ENCODE results near the gene ALKAL2.

The ALKAL2 gene

DNA sequence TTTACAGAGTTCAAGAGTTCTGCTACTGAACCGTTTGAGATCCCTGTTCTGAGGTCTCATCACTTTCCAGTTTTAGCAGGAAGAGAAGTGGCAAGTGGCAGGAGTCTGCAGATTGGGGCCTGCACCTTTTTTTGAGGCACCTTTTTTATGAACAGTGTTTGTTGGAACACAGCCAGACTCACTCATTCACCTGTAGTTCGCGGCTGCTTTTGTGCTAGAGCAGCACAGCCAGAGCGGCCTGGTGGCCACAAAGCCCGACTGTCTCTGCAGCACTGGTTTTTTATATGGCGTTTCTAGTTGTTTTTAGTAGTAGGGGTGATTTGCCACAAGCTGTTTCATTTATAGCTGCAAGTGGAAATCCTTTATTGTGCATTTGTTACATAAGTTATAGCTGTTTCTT is 14.6 kb downstream of the ALKAL2 start:
- TF ChIP-seq RAD21 (IDR thresholded peaks at IDR 0.05; ENCODE audit: low read depth) = no peak
- TF ChIP-seq TAF1 (IDR thresholded peaks at IDR 0.05; ENCODE audit: low read depth) = no peak
- TF ChIP-seq ZBTB7A (IDR thresholded peaks at IDR 0.05; ENCODE audit: low read depth) = no peak
- TF ChIP-seq CEBPB (IDR thresholded peaks at IDR 0.05) = no peak
- TF ChIP-seq TEAD4 (IDR thresholded peaks at IDR 0.05) = no peak
- TF ChIP-seq YY1 (IDR thresholded peaks at IDR 0.05; ENCODE audit: low read depth) = no peak
- TF ChIP-seq, protein P1, sequence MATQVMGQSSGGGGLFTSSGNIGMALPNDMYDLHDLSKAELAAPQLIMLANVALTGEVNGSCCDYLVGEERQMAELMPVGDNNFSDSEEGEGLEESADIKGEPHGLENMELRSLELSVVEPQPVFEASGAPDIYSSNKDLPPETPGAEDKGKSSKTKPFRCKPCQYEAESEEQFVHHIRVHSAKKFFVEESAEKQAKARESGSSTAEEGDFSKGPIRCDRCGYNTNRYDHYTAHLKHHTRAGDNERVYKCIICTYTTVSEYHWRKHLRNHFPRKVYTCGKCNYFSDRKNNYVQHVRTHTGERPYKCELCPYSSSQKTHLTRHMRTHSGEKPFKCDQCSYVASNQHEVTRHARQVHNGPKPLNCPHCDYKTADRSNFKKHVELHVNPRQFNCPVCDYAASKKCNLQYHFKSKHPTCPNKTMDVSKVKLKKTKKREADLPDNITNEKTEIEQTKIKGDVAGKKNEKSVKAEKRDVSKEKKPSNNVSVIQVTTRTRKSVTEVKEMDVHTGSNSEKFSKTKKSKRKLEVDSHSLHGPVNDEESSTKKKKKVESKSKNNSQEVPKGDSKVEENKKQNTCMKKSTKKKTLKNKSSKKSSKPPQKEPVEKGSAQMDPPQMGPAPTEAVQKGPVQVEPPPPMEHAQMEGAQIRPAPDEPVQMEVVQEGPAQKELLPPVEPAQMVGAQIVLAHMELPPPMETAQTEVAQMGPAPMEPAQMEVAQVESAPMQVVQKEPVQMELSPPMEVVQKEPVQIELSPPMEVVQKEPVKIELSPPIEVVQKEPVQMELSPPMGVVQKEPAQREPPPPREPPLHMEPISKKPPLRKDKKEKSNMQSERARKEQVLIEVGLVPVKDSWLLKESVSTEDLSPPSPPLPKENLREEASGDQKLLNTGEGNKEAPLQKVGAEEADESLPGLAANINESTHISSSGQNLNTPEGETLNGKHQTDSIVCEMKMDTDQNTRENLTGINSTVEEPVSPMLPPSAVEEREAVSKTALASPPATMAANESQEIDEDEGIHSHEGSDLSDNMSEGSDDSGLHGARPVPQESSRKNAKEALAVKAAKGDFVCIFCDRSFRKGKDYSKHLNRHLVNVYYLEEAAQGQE (IDR thresholded peaks at IDR 0.05; ENCODE audit: low read depth) = no peak

DNA sequence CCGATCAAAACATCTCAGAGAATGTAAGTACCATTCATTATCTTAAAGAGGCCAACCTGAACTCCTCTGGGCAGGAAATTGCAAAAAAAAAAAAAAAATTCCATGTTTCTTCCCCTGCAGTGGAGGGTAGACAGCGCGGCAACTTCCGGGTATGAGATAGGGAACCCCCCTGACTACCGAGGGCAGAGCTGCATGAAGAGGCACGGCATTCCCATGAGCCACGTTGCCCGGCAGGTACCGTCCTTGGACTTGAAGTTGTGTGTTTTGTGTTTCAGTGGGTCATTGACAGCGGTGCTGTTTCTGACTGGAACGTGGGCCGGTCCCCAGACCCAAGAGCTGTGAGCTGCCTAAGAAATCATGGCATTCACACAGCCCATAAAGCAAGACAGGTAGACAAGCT is 16.0 kb downstream of the ALKAL2 start:
- TF ChIP-seq, protein P2, sequence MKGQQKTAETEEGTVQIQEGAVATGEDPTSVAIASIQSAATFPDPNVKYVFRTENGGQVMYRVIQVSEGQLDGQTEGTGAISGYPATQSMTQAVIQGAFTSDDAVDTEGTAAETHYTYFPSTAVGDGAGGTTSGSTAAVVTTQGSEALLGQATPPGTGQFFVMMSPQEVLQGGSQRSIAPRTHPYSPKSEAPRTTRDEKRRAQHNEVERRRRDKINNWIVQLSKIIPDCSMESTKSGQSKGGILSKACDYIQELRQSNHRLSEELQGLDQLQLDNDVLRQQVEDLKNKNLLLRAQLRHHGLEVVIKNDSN (IDR thresholded peaks at IDR 0.05) = no peak
- TF ChIP-seq RAD21 (IDR thresholded peaks at IDR 0.05; ENCODE audit: low read depth) (no peak), EGR1 (IDR thresholded peaks at IDR 0.05) (no peak), ZBTB7A (IDR thresholded peaks at IDR 0.05; ENCODE audit: low read depth) (no peak), CREB1 (IDR thresholded peaks at IDR 0.05; ENCODE audit: low read depth) (no peak), TEAD4 (IDR thresholded peaks at IDR 0.05) (no peak), FOXM1 (IDR thresholded peaks at IDR 0.05; ENCODE audit: borderline replicate concordance, low read depth) (no peak), EP300 (IDR thresholded peaks at IDR 0.05; ENCODE audit: borderline replicate concordance) (no peak)
- TF ChIP-seq, protein P1 (IDR thresholded peaks at IDR 0.05; ENCODE audit: low read depth) = no peak
- TF ChIP-seq, protein P3, sequence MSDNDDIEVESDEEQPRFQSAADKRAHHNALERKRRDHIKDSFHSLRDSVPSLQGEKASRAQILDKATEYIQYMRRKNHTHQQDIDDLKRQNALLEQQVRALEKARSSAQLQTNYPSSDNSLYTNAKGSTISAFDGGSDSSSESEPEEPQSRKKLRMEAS (IDR thresholded peaks at IDR 0.05) = no peak

DNA sequence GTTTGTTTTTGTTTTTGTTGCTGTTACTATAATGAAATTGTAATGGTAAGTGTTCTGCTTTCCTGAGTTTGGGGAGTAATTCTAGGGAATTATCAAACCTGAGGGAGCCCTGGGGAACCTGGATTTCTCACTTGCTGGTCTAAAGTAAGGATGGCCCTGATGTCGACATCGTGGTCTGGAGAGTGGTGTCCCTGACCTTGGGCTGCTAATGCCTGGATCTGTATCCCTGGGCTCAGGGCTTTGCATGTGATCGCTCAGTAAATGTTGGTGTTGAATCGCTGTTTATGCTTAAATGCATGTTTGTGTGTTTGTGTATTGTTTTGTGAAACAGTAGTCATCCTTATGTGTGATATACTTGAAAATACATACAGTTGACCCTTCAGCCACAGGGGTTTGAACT is 17.0 kb downstream of the ALKAL2 start:
- TF ChIP-seq YY1 (IDR thresholded peaks at IDR 0.05; ENCODE audit: low read depth) = no peak
- no peak for TF ChIP-seq RAD21 (IDR thresholded peaks at IDR 0.05; ENCODE audit: low read depth)
- no peak for TF ChIP-seq TAF1 (IDR thresholded peaks at IDR 0.05; ENCODE audit: low read depth)
- no peak for TF ChIP-seq TCF12 (IDR thresholded peaks at IDR 0.05; ENCODE audit: low read depth)
- TF ChIP-seq CREB1 (IDR thresholded peaks at IDR 0.05; ENCODE audit: low read depth) = no peak
- TF ChIP-seq TEAD4 (IDR thresholded peaks at IDR 0.05) = no peak
- TF ChIP-seq EGR1 (IDR thresholded peaks at IDR 0.05) = no peak
- TF ChIP-seq, protein P3 (IDR thresholded peaks at IDR 0.05) = no peak
- TF ChIP-seq, protein P1 (IDR thresholded peaks at IDR 0.05; ENCODE audit: low read depth) = no peak
- TF ChIP-seq, protein P2 (IDR thresholded peaks at IDR 0.05) = no peak
- no peak for TF ChIP-seq CEBPB (IDR thresholded peaks at IDR 0.05)
- no peak for TF ChIP-seq ZBTB7A (IDR thresholded peaks at IDR 0.05; ENCODE audit: low read depth)
- no peak for TF ChIP-seq EP300 (IDR thresholded peaks at IDR 0.05; ENCODE audit: borderline replicate concordance)
- TF ChIP-seq FOXM1 (IDR thresholded peaks at IDR 0.05; ENCODE audit: borderline replicate concordance, low read depth) = no peak
- no peak for TF ChIP-seq NFIC (IDR thresholded peaks at IDR 0.05)

DNA sequence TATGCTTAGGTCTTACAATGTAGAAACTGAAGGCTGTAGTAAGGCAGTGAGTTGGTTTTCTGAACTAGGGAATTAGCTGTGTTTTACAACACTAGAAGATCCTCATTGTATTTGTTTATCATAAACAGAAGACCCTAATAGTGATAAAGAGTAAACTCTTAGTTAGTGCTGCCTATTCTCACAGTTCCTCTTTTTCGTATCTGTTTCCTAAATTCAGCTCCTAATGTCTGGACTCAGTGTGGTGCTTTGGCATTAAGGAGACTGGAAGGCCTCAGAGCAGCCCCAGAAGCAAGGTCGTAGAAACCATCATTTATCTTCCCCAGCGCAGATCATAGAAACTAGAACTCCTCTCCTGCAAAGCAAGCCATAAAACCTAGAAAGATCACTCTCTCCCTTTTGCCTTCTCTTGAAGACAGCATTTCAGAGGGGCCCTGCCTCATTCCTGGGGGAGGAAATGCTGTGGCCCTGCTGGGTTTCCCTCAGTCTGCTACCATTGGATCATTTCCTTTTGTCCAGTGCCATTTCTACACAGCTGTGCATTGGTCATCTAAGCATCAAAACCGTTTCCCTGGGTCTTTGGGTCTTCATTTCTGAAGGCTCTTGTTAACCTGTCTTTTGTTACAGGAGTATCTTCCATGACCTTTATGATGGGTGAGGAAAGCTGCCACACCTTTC is 18.4 kb downstream of the ALKAL2 start:
- TF ChIP-seq RAD21 (IDR thresholded peaks at IDR 0.05; ENCODE audit: low read depth) = no peak
- no peak for TF ChIP-seq TCF12 (IDR thresholded peaks at IDR 0.05; ENCODE audit: low read depth)
- no peak for TF ChIP-seq EGR1 (IDR thresholded peaks at IDR 0.05)
- TF ChIP-seq ZBTB7A (IDR thresholded peaks at IDR 0.05; ENCODE audit: low read depth) = no peak
- no peak for TF ChIP-seq FOXM1 (IDR thresholded peaks at IDR 0.05; ENCODE audit: borderline replicate concordance, low read depth)
- TF ChIP-seq, protein P2 (IDR thresholded peaks at IDR 0.05) = no peak
- TF ChIP-seq YY1 (IDR thresholded peaks at IDR 0.05; ENCODE audit: low read depth) = no peak
- TF ChIP-seq, protein P1 (IDR thresholded peaks at IDR 0.05; ENCODE audit: low read depth) = no peak
- TF ChIP-seq, protein P3 (IDR thresholded peaks at IDR 0.05) = no peak
- no peak for TF ChIP-seq TAF1 (IDR thresholded peaks at IDR 0.05; ENCODE audit: low read depth)
- no peak for TF ChIP-seq NFIC (IDR thresholded peaks at IDR 0.05)

All from Ishikawa (cell line).